Amygdala (tissue), 56 donors: ENCODE data around the gene PCSK4.
"Not testable (repeated sequence)": the region's sequence is repeated elsewhere in the genome, so short reads cannot be mapped to it uniquely, and the experiment has no call there.

Experiments
- DNase-seq, 56 donors: peaks; one replicate each; lab custom pipeline; 2025; lab: John Stamatoyannopoulos, UW

Gene PCSK4

GRCh38 chr19:1490311-1491113, at the start of gene PCSK4:
TSS of gene PCSK4 (minus strand) at chr19:1490350. CDS start at chr19:1490346, 4 bp downstream.
- DNase-seq: peak; percentile 84 to 100 (median 99)

GRCh38 chr19:1539749-1540148, 49.6 kb upstream of the PCSK4 start:
- not testable (repeated sequence) for DNase-seq

GRCh38 chr19:1538978-1539377, 48.8 kb upstream of the PCSK4 start:
- no peak for DNase-seq

DNA sequence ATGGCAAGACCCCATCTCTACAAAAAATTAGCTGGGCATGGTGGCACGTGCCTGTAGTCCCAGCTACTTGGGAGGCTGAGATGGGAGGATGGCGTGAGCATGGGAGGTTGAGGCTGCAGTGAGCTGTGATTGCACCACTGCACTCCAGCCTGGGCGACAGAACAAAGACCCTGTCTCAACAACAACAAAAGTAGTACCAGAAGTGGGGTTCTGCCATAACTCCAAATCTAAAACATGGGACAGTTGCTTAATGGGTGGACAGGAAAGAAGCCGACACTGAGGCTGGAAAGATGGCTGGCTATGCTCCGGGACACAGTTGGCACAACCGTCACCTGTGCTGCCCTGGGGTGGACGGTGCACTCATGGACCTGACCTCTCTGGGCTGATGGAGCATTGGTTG, 45.5 kb upstream of the PCSK4 start:
- not testable (repeated sequence) for DNase-seq

DNA sequence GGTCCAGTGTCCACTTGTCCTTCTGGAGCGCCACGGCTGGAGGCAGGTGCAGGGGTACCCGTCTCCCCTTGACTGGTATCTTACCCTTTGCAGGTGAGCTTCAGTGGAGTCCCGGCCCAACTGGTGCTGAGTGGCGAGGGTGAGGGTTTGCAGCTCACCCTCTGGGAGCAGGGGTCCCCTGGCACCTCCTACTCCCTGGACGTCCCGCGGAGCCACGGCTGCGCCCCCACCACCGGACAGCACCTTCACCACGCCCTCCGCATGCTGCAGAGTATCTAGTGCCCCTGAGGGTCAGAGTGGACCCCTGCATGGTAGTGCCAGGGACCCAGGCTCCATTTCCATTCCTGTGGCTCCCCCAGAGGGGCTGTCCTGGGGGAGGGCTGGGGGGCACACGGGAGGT, 44.8 kb upstream of the PCSK4 start:
- no peak for DNase-seq

DNA sequence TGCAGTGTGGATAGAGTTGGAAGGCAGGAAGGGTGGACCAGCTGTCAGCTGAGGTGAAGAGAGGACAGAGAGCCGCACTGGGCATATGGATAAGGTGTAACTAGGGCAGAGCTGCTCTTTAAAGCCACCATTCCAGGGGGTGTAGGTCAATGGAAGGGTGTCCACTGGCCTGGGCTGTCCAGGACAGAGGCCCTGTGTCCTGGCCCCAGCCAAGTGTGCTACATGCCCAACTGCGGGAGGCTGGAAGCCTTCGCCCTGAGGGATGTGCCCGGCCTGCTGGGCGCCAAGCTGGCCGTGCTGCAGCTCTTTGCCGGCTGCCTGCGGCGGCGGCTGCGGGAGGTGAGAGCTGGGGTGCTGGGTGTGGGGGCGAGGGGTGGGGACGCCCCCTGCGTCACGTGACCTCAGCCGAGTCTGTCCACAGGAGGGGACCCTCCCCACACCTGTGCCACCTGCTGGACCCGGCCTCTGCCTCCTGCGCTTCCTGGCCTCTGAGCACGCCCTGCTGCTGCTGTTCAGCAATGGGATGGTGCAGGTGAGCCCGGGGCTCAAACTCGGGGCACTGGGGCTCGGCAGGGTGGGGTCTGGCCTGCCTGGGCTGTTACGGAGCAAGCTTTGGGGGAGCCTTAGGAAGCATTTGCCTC, 43.5 kb upstream of the PCSK4 start:
- no peak for DNase-seq

DNA sequence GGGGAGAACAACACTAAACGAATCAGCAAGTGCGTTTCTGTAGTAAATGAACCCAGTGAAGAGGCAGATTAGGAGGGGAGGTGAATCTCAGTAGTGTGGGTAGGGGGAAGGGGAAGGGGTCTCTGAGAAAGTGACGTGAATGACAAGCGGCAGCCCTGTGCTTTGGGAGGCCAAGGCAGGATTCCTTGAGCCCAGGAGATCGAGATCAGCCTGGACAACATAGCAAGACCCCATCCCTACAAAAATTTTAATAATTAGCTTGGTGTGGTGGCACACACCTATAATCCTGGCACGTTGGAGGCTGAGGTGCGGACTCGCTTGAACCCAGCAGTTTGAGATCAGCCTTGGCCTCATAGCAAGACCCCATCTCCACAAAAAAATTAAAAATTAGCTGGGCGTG, 41.9 kb upstream of the PCSK4 start:
- DNase-seq: no peak

DNA sequence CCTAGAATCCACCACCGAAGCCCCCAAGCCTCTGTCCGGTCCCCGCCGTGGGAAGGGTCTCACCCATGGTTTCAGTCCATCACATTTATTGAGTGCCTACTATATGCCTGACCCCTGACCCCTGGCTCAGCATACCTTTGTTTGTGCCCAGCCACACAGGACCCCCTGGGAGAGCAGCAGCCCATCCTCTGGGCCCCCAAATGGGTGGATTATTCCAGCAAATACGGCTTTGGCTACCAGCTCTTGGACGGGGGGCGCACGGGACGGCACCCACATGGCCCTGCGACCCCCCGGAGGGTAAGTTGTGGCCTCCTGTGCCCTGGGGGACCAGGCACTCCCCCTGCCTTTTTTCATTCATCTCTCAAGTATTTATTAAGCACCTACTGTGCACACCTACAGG, 41.4 kb upstream of the PCSK4 start:
- no peak for DNase-seq

DNA sequence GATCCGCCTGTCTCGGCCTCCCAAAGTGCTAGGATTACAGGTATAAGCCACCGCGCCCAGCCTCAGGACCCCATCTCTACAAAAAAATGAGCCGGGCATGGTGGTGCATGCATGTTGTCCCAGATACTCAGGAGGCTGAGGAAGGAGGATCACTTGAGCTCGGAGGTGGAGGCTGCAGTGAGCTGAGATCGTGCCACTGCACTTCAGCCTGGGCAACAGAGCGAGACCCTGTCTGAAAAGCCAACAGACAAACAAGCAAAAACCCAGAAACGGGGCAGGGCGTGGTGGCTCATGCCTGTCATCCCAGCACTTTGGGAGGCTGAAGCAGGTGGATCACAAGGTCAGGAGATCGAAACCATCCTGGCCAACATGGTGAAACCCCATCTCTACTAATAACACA, 40.7 kb upstream of the PCSK4 start:
- DNase-seq: not testable (repeated sequence)

GRCh38 chr19:1529430-1529816, 39.3 kb upstream of the PCSK4 start:
- no peak for DNase-seq

- no peak for DNase-seq
These were observed 38.7 kb upstream of the PCSK4 start for GRCh38 chr19:1528596-1529429.

DNA sequence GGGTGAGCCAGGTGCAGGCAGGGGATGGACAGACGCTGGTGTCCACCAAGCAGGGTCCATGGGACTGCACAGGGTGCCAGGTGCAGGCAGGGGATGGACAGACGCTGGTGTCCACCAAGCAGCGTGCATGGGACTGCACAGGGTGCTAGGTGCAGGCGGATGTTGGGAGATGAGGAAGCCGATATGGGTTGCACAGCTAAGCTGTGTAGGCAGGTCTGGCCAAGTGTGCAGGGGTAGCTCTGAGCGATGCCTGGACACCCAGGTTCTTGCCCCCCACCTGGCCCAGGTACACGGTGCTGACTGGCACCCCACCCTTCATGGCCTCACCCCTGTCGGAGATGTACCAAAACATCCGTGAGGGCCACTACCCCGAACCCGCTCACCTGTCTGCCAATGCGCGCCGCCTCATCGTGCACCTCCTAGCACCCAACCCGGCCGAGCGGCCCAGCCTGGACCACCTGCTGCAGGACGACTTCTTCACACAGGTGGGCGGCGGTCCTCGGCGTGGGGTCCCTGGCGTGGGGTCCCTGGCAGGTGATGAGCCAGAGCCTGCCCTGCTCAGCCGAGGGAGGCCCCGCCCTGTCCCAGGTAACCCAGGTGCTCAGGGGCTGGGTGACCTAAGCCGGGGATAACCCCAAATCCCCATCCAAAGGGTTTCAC, 37.6 kb upstream of the PCSK4 start:
- no peak for DNase-seq

DNA sequence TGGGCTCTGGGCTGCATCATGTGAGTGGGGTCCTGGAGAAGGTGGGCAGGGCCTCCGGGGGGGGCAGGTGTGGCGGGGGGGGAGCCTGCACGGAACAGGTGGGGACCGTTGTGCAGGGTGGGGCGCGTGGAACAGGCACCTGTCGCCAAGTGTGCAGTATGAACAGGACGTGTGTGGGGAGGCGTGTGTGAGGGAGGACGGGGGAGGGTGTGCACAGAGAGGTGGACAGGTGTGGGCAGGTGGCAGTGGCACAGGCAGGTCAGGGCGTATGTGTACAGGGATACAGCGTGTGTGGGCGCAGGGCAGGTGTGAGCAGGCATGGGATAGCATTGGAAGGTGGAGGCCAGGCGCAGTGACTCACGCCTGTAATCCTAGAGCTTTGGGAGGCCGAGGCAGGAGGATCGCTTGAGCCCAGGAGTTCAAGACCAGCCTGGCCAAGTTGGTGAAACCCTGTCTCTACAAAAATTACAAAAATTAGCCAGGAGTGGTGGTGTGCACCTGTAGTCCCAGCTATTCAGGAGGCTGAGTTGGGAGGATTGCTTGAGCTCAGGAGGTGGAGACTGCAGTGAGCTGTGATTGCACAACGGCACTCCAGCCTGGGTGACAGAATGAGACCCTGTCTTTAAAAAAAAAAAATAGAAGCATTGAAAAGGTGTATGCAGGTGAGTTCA, 37.0 kb upstream of the PCSK4 start:
- no peak for DNase-seq

DNA sequence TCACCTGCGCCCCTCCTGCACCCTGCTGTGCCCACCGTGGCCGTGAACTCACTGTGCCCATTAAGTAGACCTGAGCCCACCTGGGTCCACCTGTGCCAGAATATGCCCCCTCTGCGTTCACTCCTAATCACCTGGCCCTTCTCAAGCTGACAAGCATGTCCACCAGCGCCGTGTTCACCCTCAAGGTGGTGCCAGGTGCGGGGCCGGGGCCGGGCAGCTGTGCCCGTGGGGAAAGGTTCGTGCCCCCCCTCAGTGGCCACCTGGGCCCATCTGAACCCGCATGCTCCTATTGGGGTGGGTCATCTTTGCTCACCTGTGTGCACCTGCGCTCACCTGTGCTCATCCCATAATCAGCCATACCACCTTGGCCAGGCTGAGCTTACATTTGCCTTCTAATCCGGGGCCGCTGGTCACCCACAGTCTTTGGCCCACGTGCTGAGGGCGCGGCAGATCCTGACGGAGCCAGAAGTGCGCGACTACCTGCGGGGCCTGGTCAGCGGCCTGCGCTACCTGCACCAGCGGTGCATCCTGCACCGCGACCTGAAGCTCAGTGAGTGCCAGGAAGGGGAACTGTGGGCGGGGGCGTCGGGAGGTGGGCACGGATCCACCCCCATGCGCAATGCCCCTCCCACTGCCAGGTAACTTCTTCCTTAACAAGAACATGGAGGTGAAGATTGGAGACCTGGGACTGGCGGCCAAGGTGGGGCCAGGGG, 36.1 kb upstream of the PCSK4 start:
- DNase-seq: no peak

DNA sequence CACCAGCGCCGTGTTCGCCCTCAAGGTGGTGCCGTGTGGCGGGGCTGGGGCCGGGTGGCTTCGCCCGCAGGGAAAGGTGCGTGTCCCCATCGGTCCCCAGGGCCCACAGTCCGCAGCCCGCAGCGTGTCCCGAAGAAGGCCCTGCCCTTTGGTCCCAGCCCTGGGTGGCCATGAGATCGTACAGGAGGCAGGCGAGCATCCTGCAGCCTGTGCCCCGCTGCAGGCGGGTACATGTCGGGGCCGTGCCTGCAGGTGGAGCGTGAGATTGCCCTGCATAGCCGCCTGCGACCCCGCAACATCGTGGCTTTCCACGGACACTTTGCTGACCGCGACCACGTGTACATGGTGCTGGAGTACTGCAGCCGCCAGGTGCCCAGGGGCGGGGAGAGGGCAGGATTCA, 35.2 kb upstream of the PCSK4 start:
- DNase-seq: no peak

GRCh38 chr19:1524972-1525325, 34.8 kb upstream of the PCSK4 start:
- peak in 1 of 56 donors; percentile 3 for DNase-seq

DNA sequence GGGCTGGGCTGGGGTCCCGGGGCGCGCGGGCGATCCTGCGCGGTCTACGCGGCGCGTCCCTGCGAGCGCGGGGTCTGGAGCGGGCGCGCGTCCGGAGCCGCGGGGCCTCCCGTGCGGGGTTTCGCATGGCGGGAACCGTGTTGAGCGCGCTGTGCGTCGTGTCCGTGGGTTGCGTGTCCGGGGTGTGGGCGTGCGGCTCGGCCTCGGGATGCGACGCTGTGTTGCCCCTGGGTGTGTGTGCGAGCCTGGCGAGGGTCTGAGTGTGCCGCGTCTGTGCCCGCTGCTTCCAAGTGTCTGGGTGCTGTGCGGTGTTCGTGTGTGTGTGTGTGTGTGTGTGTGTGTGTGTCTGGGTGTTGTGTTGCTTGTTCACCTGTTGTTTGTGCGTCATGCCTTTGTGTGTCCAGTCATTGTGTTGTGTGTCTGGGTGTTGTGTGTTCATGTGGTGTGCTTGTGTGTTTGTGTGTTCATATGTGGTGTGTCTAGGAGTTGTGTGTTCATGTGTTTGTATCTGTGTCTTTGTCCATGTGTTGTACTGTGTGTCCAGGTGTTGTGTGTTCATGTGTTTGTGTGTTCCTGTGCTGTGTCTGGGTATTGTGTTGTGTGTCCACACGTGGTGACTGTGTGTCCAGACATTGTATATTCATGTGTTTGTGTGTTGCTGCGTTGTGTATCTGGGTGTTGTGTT, 34.3 kb upstream of the PCSK4 start:
- no peak for DNase-seq

DNA sequence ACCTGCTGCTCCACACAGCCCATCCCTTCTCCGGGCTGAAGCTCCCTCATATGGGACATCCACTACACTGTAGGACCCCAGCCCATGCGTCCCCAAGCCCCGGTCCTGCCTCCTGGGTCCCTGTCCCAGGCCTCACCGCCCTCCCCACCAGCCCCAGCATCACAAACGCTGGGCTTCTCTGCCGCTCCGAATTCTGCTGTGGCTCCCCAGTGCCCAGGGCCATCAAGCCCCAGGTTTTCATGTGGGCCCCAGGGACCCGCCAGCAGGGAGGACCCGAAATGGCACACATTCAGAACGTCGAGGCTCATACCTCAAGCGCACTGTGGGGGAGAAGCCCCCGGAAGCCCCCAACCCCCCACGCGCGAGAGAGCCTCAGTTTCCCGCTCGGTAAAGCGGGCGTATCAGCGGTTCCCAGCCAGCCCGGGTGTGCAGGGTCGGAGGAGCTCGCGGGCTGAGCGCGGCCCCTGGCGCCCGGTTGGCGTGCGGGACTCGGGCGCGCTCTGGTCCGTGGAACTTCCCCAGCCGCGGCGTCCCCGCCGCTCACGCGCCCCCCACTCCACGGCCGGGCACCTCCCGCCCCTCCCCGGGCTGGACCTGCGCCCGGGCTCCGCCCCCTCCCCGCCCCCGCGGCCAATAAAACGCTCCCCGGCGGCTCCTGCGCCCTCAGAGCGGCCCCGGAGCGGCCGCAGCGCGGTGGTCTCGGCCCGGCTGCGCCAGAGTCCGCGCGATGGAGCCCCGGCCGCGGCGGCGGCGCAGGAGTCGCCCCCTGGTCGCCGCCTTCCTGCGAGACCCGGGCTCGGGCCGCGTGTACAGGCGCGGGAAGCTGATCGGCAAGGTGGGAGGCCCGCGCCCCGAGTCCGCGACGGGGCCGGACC, 33.5 kb upstream of the PCSK4 start, which contains the start of gene PLK5:
TSS of gene PLK5 (plus strand) at position 666 of the 875 bp plus-strand sequence. CDS start 2,920 bp downstream, outside the sequence.
- DNase-seq: peak in 19 of 56 donors; percentile 1 to 64 (median 23)
